ENCODE data around the gene PSRC1. TPM values are rescaled to one million over a fixed set of nuclear protein-coding genes. Genes with fewer than 3 reads are reported as not detected.

PSRC1 gene
- total RNA-seq, 1 experiment from 2014 or later = 60.3 TPM

- DNase-seq = no peak
- no CpG with 5 or more reads among the region's 8 CpGs for WGBS (ENCODE audit: extremely low coverage, insufficient read length, low lambda C conversion rate)
- no peaks in the 10 kb centered on the region for H3K4me1 ChIP-seq (ENCODE audit: insufficient read depth, low read length)
Observed at GRCh38 chr1:109247401-109248365, 35.3 kb downstream of the PSRC1 start.

More at GRCh38 chr1:109247401-109248365, 35.3 kb downstream of the PSRC1 start:
- Mint-ChIP-seq H3K36me3 (ENCODE audit: insufficient read depth in 1 of 3, low read depth in 3 of 3) (peaks cover 21 to 25% (median 21%) of the 10 kb centered on the region in 3 experiments), H3K4me1 (peaks cover 16 to 17% of the 10 kb centered on the region in 2 experiments), H3K27ac (no peak overlapping the region), H3K27me3 (ENCODE audit: low read depth) (peaks cover 53% of the 10 kb centered on the region), H3K4me3 (no peak overlapping the region), H3K9me3 (peaks cover 14 to 21% of the 10 kb centered on the region in 2 experiments)
- Histone ChIP-seq H2BK120ac (ENCODE audit: low read depth, low read length, poor library complexity, severe bottlenecking) (no peak overlapping the region), H3K79me1 (ENCODE audit: insufficient read depth, low read depth, low read length, poor library complexity, severe bottlenecking) (no peaks in the 10 kb centered on the region), H2AK5ac (ENCODE audit: insufficient read length, low read length) (no peak overlapping the region), H2BK15ac (ENCODE audit: low read depth, low read length) (no peak overlapping the region), H3T11ph (ENCODE audit: low read length) (no peak overlapping the region), H4K91ac (ENCODE audit: insufficient read length, low read depth, low read length) (no peak overlapping the region), H3K23ac (ENCODE audit: insufficient read length, low read depth, low read length) (no peak overlapping the region), H2AFZ (ENCODE audit: low read length) (no peak overlapping the region), H3K4ac (ENCODE audit: low read depth, low read length) (no peak overlapping the region), H2BK12ac (ENCODE audit: insufficient read length, low read depth, low read length) (no peak overlapping the region), H2BK20ac (ENCODE audit: low read depth, low read length, poor library complexity, severe bottlenecking) (no peak overlapping the region), H4K8ac (replicated peaks; ENCODE audit: insufficient read length, low read depth, low read length) (no peak overlapping the region), H3K79me2 (ENCODE audit: insufficient read depth, low read length) (no peaks in the 10 kb centered on the region; the same call in 1 of the 2 replicates), H3K14ac (ENCODE audit: insufficient read depth, low read length) (no peak overlapping the region), H4K20me1 (ENCODE audit: control insufficient read depth, insufficient read depth, insufficient read length) (no peaks in the 10 kb centered on the region), H2BK5ac (ENCODE audit: insufficient read length, low read length) (no peak overlapping the region), H4K5ac (ENCODE audit: insufficient read length, low read depth, low read length) (no peak overlapping the region), H3K27ac (ENCODE audit: insufficient read length, low read depth, low read length) (no peak overlapping the region), H3K56ac (ENCODE audit: insufficient read length, low read depth, low read length) (no peak overlapping the region), H3K27me3 (ENCODE audit: insufficient read depth, low read length) (peaks cover 4% of the 10 kb centered on the region; the same call in 1 of the 2 replicates), H3K4me2 (ENCODE audit: insufficient read depth, insufficient read length, low read length) (no peak overlapping the region), H3K18ac (ENCODE audit: insufficient read length, low read depth, low read length) (no peak overlapping the region), H3K9ac (ENCODE audit: extremely low read depth, insufficient read length, low read length) (no peak overlapping the region), H3K9me3 (ENCODE audit: control insufficient read depth, low read depth, low read length) (no peaks in the 10 kb centered on the region), H3K23me2 (ENCODE audit: insufficient read length, low read depth, low read length, poor library complexity, severe bottlenecking) (no peaks in the 10 kb centered on the region)
- no peak for TF ChIP-seq CTCF (conservative IDR thresholded peaks at IDR 0.05)

Data from H9 (cell line).